Renal cortex interstitium (tissue), 11 donors: ENCODE results near the gene VDAC2. TPM values are rescaled to one million over a fixed set of nuclear protein-coding genes. Genes with fewer than 3 reads are reported as not detected.
"Not testable (repeated sequence)": the region's sequence is repeated elsewhere in the genome, so short reads cannot be mapped to it uniquely, and the experiment has no call there.

Experiments used
- DNase-seq, 11 donors: peaks; one replicate each; pipeline ENCODE4 v3.0.0-alpha.2; 2013; ENCODE audit warnings: low read depth in 9 of 11, low spot score in 4 of 11; ENCODE audit errors: extremely low read depth in 1 of 11
- polyA plus RNA-seq, 3 donors: library from polyadenylated mRNA; unstranded; fragments of 120-200 nt; gene quantifications; one replicate each; pipeline ENCODE4 v1.2.1, GENCODE V29; 2013; ENCODE audit not compliant: insufficient read length in 3 of 3

Gene VDAC2
- polyA plus RNA-seq, 3 donors: 207 to 263 (median 238) TPM

GRCh38 chr10:75191821-75192568, 18.6 kb upstream of the VDAC2 start:
- DNase-seq: no peak

- not testable (repeated sequence) for DNase-seq
Observed at GRCh38 chr10:75194625-75195024, 16.0 kb upstream of the VDAC2 start.

GRCh38 chr10:75195035-75195763, 15.4 kb upstream of the VDAC2 start:
- no peak for DNase-seq

GRCh38 chr10:75197066-75197465, 13.5 kb upstream of the VDAC2 start:
- no peak for DNase-seq

- DNase-seq: no peak
Observed at GRCh38 chr10:75197906-75198305, 12.7 kb upstream of the VDAC2 start.

- DNase-seq: not testable (repeated sequence)
Observed at GRCh38 chr10:75199949-75200348, 10.6 kb upstream of the VDAC2 start.

GRCh38 chr10:75201793-75202307, 8.7 kb upstream of the VDAC2 start:
- DNase-seq: no peak

GRCh38 chr10:75202321-75203045, 8.1 kb upstream of the VDAC2 start:
- DNase-seq: no peak

GRCh38 chr10:75203046-75203620, 7.5 kb upstream of the VDAC2 start:
- DNase-seq: not testable (repeated sequence)

GRCh38 chr10:75203724-75204123, 6.9 kb upstream of the VDAC2 start:
- DNase-seq: no peak

GRCh38 chr10:75205908-75206307, 4.7 kb upstream of the VDAC2 start:
- no peak for DNase-seq

GRCh38 chr10:75206638-75207037, 4.0 kb upstream of the VDAC2 start:
- not testable (repeated sequence) for DNase-seq

- no peak for DNase-seq
Observed at GRCh38 chr10:75207079-75207856, 3.3 kb upstream of the VDAC2 start.

GRCh38 chr10:75207857-75208144, 2.8 kb upstream of the VDAC2 start:
- DNase-seq: no peak

GRCh38 chr10:75208181-75208580, 2.4 kb upstream of the VDAC2 start:
- no peak for DNase-seq

GRCh38 chr10:75209086-75209920, 1.3 kb upstream of the VDAC2 start:
- no peak for DNase-seq

GRCh38 chr10:75209921-75210281, 695 bp upstream of the VDAC2 start:
- peak in 2 of 11 donors; percentile 45 to 62 for DNase-seq
